GM10266 (cell line): ENCODE data around the gene LRRC32.

Experiments used
- DNase-seq: peaks from one replicate; pipeline ENCODE4 v3.0.0; 2012; ENCODE audit errors: extremely low spot score
- CTCF ChIP-seq: IDR thresholded peaks from 2 replicates; pipeline ENCODE4 v1.5.1; 2012; ENCODE audit warnings: mild to moderate bottlenecking, low read depth; ENCODE audit not compliant: control insufficient read depth, insufficient read depth; ENCODE audit errors: missing control alignments

The LRRC32 gene

GRCh38 chr11:76658231-76658630, 12.3 kb downstream of the LRRC32 start:
- DNase-seq: no peak
- TF ChIP-seq CTCF: no peak

DNA sequence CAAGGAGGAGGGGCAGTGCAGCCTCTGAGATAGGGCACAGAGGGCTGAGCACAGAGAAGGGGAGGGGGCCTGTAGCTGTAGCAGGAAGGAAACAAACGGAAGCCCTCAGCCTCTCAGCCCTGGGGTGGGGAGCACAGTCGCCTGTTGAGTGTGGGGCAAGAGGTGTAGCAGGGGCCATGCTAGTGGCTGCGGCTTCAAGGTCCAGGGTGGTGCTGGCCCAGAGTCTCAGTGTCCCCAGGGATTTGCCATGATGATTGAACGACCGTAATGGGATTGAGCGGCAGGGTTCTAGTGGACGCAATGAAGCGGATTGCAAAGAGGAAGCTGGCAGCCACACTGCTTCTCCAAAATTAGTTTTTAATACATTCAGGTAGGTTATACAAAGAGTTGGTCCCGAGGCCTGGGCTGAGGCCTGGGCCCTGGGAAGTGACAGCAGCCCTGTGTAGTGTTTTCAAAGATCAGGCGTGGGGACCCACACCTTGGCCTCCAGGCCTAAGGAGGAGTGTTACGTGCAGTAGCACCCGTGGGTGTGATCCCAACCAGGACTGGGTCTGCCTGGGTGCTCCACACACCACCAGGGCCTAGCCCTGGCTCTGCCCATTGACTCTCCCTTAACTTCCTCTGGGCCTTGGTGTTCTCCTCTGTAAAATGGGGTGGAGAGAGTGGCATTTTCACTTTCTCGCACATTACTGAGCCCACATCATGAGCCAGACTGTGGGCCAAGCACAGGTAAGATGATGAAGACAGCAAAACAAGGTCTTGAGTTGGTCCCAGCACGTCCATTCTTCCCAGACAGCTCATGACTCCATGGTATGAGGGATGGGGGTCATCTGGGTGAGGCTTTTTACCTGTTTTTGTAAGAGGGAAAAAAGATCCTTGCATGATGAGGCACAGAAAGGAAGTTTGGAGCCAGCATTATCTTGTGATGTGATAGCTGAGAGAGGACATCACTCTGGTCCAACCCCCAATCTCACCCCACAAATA, 13.1 kb downstream of the LRRC32 start:
- no peak for DNase-seq
- TF ChIP-seq CTCF: no peak

GRCh38 chr11:76656571-76657081, 13.9 kb downstream of the LRRC32 start:
- no peak for DNase-seq
- TF ChIP-seq CTCF: no peak

DNA sequence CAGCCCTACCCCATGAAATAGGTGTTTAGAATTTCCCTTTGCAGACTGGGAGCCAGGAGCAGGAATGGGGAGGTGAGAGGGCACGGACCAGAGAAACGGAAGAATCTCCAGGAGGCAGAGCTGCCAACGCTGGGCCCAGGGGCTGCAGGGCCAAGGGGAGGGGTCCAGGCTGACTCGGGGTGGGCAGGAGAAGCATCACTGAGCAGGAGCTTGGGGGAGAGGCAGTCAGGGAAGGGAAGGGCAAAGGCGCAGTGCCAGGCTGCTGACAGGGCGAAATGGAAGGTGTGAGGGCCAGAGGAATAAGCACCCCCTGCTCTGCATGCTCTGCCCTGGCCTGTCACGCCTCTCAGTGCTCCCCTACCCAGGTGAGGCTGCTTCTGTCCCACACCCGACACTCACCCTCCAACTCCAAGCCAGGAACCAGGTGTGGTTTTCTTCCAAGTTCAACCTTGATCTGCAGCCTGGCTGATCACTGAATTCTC, 14.5 kb downstream of the LRRC32 start:
- DNase-seq: no peak
- TF ChIP-seq CTCF: no peak

GRCh38 chr11:76655501-76656049, 15.0 kb downstream of the LRRC32 start:
- no peak for TF ChIP-seq CTCF
- no peak for DNase-seq

DNA sequence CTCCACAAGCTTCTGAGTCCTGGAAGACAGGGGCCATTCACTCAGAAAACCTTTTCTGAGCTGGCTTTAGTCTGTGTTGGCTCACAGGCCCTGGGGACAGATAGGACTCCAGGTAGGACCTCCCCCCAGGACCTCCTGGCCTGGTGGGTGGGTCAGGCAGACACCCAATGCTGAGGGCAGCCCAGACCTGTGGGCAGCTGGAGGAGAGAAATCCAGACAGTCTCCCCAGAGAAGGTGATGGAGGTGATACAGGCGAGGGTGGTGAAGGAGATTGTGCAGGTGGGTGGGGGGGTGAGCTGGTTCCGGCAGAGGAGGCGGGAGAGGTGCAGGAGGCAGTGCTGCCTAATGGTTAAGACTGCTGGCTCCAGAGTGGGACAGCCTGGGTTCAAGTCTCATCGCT, 15.6 kb downstream of the LRRC32 start:
- no peak for DNase-seq
- no peak for TF ChIP-seq CTCF

GRCh38 chr11:76654298-76654851, 16.2 kb downstream of the LRRC32 start:
- TF ChIP-seq CTCF: no peak
- no peak for DNase-seq
